D721Med (cell line): ENCODE measurements around the gene MRPS18A.
"Not testable (repeated sequence)": the region's sequence is repeated elsewhere in the genome, so short reads cannot be mapped to it uniquely, and the experiment has no call there.

Experiments used
- DNase-seq: peaks from one replicate; pipeline ENCODE4 v3.0.0; 2011; ENCODE audit warnings: low spot score; ENCODE audit not compliant: insufficient read length
- FAIRE-seq: peaks from 2 replicates; lab custom pipeline; 2011; peaks lifted over from hg19 to GRCh38; lab: Jason Lieb, UNC
- CTCF ChIP-seq: IDR thresholded peaks from 2 replicates; pipeline ENCODE4 v1.5.1; 2012; ENCODE audit warnings: mild to moderate bottlenecking, control low read depth; ENCODE audit not compliant: insufficient read depth; ENCODE audit errors: missing control alignments

The MRPS18A gene

GRCh38 chr6:43639984-43640800 is 47.4 kb downstream of the MRPS18A start:
- FAIRE-seq, result no peak
- no peak for DNase-seq
- TF ChIP-seq CTCF, result no peak

GRCh38 chr6:43636308-43636659 is 51.3 kb downstream of the MRPS18A start:
- DNase-seq (no peak), FAIRE-seq (no peak)
- no peak for TF ChIP-seq CTCF

DNA sequence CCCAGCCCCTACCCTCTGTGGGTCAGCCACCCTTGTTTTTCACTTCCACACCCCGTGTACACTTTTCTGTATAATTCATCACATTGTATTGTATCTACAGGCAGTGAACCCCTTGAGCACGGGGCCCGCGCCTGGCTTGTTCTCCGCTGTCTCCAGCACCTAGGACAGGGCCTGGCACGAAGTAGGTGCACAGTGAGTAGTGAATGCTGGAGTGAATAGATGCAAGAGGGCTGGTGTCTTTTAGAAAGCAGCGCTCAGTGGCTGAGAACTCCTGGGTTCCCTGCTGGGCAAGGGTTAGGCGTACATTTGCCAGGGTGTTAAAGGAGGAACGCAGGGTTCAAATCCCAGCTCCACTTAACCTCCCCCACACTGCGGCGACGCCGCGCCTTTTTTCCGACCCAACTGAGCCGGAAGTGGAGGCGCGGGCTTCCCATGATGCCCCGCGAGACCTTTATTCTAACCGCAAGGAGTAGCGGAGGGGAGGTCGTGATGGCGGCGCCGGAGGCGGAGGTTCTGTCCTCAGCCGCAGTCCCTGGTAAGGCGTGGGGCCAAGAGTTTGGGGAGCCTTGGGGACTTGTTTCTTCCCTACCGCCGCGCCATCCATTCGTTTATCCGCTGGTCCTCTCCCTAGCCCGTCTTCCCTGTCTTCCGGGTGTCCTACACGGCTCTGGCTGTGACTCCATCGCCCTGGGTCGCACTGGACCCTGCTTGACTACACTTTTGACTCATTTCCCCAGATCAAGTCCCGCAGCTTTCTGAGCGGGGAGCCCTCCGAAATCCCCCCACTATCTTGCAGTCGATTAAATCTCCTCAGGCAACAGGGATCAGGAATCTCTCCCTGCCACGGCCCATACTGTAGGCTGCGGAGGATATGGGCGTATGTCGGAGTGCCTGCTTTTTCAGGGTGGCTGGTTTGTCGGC is 51.9 kb downstream of the MRPS18A start, which contains the start of gene MAD2L1BP:
Gene MAD2L1BP (plus strand): TSS at position 454 of the 921 bp plus-strand sequence. CDS start 36 bp downstream, at position 490.
- DNase-seq (peak; percentile 40), FAIRE-seq (no peak)
- no peak for TF ChIP-seq CTCF

- no peak for TF ChIP-seq CTCF
- no peak for FAIRE-seq
- DNase-seq, result peak; percentile 79
Measured at GRCh38 chr6:43634702-43635303, 52.8 kb downstream of the MRPS18A start.

DNA sequence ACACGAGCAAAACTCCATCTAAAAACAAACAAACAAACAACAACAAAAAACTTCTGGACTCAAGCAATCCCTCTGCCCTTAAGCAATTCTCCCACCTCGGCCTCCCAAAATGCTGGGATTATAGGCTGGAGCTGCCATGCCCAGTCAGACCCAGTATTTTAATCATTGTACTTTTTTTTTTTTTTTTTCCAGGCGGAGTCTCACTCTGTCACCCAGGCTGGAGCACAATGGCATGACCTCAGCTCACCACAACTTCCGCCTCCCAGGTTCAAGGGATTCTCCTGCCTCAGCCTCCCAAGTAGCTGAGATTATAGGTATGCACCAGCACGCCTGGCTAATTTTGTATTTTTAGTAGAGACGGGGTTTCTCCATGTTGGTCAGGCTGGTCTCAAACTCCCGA is 54.6 kb downstream of the MRPS18A start:
- DNase-seq, FAIRE-seq: not testable (repeated sequence)

DNA sequence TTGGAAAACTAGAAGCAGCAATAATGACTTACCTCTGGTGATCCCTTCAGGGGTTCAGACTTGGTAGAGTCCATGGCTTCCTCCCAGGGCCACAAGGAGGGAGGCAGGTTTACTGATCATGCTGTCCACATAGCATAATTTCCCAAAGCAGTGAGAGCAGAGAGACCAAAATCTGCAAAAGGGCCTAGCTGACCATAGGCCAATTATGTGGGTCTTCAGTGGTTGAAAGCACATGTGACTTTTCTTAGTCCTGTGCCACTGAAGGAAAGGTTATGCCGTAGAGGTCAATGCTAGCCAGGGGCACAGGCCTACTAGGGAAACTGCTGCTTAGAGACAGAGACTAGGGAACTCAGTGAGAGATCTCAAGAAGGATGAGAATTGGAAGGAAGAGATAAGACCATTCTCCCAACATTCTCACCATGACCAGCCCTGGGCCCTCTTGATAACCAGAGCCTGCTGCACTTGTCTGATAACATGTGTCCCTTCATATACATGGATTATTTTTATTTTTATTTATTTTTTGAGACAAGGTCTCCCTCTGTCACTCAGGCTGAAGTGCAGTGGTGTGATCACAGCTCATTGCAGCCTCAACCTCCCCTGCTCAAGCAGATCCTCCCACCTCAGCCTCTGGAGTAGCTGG is 56.5 kb downstream of the MRPS18A start:
- no peak for DNase-seq

More for the DNA sequence above, 56.5 kb downstream of the MRPS18A start:
- FAIRE-seq, result no peak
- no peak for TF ChIP-seq CTCF
